GM18508 (cell line): Measurements from ENCODE around the gene ZC3H7B.

Source experiments
- ATAC-seq: cut with Tn5 transposase; IDR thresholded peaks from one replicate; pipeline ENCODE4 v1.9.1; 2021; ENCODE audit warnings: moderate number of reproducible peaks; ENCODE audit not compliant: insufficient read depth, unreplicated experiment

The ZC3H7B gene

GRCh38 chr22:41324821-41325528, 23.6 kb downstream of the ZC3H7B start:
- ATAC-seq: no peak

- ATAC-seq: no peak
Observed at GRCh38 chr22:41327124-41327523, 25.8 kb downstream of the ZC3H7B start.

GRCh38 chr22:41330169-41330568, 28.8 kb downstream of the ZC3H7B start:
- ATAC-seq: no peak

- no peak for ATAC-seq
Observed at GRCh38 chr22:41332217-41332939, 31.1 kb downstream of the ZC3H7B start.

- no peak for ATAC-seq
Observed at GRCh38 chr22:41333806-41334205, 32.5 kb downstream of the ZC3H7B start.

- ATAC-seq: no peak
Observed at GRCh38 chr22:41334215-41334614, 32.9 kb downstream of the ZC3H7B start.

GRCh38 chr22:41334951-41335635, 33.8 kb downstream of the ZC3H7B start:
- no peak for ATAC-seq

GRCh38 chr22:41338614-41339212, 37.4 kb downstream of the ZC3H7B start:
- no peak for ATAC-seq

GRCh38 chr22:41339823-41340222, 38.5 kb downstream of the ZC3H7B start:
- ATAC-seq: no peak

GRCh38 chr22:41340357-41340756, 39.0 kb downstream of the ZC3H7B start:
- no peak for ATAC-seq

GRCh38 chr22:41341012-41341411, 39.7 kb downstream of the ZC3H7B start:
- ATAC-seq: no peak

GRCh38 chr22:41341990-41342389, 40.7 kb downstream of the ZC3H7B start:
- ATAC-seq: no peak

- no peak for ATAC-seq
Observed at GRCh38 chr22:41343300-41343699, 42.0 kb downstream of the ZC3H7B start.

- no peak for ATAC-seq
Observed at GRCh38 chr22:41343717-41344116, 42.4 kb downstream of the ZC3H7B start.

GRCh38 chr22:41344189-41344788, 43.0 kb downstream of the ZC3H7B start:
- no peak for ATAC-seq

GRCh38 chr22:41345807-41346335, 44.5 kb downstream of the ZC3H7B start:
- ATAC-seq: no peak

- no peak for ATAC-seq
Observed at GRCh38 chr22:41347066-41347859, 45.9 kb downstream of the ZC3H7B start.

- ATAC-seq: no peak
Observed at GRCh38 chr22:41348964-41349484, 47.7 kb downstream of the ZC3H7B start.

- no peak for ATAC-seq
Observed at GRCh38 chr22:41350087-41350486, 48.8 kb downstream of the ZC3H7B start.
